ENCODE results near the gene FGF8.

DNA sequence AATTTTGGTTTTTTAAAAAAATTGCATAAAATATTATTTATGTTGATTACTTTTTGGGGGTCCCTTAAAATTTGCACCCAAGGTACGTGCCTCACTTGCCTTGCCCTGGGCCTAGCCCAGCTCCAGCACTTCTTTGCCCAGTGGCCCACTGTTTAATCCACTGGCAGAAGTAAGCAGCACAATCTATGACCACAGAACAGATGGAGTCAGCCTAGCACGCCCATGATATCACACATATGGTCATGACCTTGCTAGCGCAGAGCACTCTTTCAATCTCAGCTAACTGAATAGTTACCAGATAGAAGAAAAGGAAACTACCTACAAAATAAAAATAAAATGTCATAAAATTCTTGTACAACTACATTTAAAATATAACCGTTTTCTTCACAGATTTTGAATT lies 36.7 kb upstream of the FGF8 start:
- no peak for TF ChIP-seq YY1 (IDR thresholded peaks at IDR 0.05; ENCODE audit: insufficient read depth, insufficient read length)
- TF ChIP-seq SUZ12 (IDR thresholded peaks at IDR 0.05; ENCODE audit: extremely low read depth, insufficient read depth, insufficient read length) = no peak

All from NT2/D1 (cell line).